HG03175 (cell line): Measurements from ENCODE around the gene WDPCP.
A peak's percentile ranks its signal among the peaks of the same experiment; 100 is the strongest.
"Not testable (repeated sequence)": the region's sequence is repeated elsewhere in the genome, so short reads cannot be mapped to it uniquely, and the experiment has no call there.

ENCODE experiments used
- ATAC-seq: cut with Tn5 transposase; IDR thresholded peaks from one replicate; pipeline ENCODE4 v1.9.1; 2021; ENCODE audit warnings: mild to moderate bottlenecking, moderate library complexity; ENCODE audit not compliant: unreplicated experiment

The WDPCP gene

DNA sequence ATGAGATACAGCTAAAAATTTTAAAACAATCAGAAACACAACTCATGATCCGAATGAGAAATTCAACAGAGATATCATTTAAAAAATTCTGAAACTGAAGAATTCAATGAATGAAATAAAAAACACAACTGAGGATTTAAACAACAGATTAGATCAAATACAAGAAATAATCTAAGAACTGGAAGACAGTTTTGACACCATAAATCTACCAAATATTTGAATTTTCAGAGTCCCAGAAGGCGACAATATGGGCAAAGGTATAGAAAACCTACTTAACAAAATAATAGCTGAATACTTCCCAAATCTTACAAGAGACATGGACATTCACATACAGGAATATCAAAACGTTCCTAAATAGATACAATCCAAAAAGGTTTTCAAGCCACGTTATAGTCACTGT lies 315.7 kb downstream of the WDPCP start:
- ATAC-seq: no peak

DNA sequence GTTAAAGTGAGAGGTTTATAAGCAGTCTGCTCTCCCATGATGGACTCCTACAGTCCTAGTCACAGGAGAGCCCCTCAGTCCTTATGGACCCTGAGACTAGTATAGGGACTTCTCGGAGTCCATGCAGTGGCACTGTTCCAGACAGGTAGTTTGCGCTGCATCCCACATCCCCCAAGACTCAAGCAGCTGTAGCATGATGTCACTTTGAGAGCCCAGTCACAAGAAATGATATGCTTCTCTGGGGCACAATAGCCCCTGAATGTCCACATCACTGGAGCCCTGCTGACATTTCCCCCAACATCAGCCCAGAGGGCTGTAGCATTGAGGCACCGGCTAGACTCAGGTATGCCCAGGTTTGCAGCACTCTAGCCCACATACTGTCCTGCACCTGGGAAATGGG lies 317.6 kb downstream of the WDPCP start:
- ATAC-seq: no peak

DNA sequence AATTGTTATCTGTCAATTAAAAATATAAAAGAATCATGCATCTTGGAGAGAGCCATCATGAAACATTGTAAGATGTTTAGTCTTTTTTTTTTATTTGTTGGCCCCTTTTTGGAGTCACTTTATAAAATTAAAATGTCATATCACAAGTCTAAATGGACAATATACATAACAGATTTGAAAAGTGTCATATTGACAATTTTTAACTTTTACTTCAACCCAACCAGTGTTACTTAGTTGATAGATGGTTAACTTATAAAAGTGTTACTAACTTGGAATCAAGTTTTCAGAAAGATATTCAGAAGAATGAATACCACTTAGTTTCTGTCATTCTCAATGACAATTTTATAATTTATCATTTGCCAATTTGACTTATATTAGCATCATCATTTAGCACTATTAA lies 319.3 kb downstream of the WDPCP start:
- no peak for ATAC-seq

DNA sequence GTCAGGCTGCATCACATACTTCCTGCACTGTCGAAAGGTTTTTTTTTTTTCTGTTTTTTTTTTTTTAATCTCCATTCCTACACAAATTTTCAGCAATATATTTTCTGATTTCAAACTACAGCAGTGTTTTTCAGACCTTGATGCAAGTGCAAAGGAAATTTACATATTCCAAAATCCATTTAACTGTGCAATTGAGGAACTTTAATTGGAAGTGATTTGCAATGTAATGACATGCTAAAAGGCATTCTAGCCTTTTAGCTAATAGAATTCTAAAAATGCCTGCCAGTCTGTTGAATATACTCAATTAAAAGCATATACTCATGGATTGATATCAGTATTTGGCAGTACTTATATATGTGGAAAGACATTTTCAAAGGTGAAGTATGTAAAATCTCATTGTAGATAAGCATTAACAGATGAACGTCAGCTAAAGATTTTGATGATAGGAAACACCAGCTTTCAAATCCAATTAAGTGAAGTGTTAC lies 327.1 kb downstream of the WDPCP start:
- no peak for ATAC-seq

DNA sequence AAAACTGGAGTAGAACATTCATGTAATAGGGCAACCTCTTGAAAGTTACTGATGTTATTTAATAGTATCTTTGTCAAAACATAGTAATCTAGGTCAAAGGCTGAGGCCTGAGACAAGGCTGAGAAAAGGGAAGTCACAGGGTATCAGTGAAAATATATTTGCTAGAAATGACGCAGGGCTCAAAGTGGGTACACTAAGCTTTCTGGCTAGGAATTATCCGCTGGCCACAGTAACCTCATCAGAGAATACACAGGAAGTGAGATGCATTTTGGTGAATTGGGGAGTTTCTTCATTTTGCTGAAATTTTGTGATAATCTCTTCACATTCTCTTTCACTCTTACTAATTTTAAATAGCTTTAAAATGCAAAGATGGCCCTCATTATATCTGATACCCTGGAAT lies 330.8 kb downstream of the WDPCP start:
- no peak for ATAC-seq

DNA sequence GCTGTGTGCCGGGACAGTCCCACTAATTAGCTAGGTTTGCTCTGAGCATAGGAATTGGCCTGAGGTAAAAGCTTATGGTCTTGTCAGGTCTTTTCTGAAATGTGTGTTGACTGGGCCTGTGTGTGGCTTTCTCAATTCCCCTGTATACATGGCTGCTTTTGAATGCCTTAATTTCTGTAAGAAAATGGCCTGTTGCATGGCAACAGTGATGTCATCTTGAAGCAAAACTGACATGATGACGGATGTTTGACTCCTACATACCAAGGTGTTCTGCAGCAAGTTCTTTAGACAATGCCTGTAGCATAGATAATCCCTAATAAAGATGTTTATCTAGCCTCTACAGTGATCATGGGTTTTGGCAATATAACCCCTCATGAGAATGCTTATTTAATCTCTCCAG lies 339.1 kb downstream of the WDPCP start:
- ATAC-seq: no peak

DNA sequence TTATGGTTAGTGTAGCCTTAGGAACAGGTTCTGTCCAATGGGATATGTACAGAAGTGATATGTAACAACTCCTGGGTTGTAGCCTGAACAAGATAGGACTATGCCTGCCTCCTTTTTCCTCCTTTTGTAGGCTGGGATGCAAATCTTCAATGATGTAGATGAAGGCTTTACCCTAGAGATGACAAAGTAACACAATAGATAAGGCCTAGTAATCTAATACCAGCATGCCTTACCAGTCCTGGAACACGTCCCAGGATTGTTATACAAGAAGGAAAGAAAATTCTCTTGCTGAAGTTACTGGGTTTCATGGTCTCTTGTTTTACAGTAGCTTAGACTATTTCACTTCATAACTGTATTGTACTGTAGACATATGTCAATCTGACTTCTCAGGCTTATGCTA lies 345.5 kb downstream of the WDPCP start:
- ATAC-seq: no peak

DNA sequence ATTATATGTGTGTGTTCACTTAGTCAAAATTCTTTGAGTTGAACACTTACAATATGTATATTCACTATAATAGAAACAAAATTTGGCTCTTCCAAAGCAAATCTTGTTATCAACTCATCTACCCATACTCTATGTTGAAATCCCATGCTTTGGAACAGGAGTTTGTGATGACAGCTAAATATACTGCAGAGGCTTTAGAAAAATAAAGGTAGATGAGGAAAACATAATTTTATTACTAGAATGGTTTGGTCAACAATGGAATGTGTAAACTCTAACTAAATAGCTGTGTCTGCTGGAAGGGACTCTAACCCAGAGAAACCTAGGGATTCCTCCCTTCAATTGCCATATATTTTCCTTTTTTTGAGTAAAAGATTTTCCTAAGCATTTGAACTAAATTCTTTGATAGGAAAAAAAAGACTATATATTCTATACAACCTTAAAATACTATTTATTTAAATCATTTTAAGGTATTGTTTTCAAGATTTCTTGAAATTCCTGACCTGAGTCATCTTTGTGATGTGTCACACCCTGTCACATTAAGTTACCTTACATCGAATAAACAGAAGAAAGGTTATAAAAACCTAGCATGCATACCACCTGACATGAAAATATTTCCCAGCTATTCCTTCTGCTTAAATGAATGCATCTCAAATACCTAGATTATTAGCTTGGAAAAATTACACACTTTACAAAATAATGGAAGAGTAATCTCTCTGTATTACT lies 362.2 kb downstream of the WDPCP start:
- no peak for ATAC-seq

DNA sequence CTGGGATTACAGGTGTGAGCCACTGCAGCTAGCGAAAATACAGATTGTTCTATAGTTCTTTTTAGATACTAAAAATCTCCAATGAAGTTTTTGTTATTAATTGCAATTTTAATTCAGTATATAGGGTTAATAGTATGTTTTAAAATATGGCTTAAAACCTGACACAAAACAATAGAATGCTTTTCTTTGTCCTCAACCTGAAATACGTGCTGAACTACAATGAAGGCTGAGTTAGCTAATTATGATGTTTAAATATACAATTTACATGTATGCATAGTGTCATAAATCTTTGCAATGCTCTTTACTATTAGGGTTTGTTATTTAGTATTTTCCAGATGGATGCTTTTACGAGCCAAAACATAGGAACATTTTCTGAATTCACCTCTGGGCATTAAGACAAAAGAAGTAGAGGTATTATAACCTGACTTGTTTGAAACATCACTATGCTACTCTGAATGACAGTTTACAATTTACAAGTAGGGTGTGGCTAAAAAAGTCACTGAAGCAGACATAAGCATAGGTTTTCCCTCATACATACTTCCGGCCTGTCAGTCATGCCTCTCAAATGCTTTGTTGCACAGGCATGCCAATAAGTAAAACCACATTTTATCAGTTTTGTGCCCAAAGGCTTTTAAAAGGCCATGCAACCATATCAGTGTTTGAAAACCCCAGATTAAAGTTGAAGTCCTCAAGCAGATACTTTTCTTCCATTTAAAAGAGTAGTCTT lies 369.3 kb downstream of the WDPCP start:
- ATAC-seq: no peak

DNA sequence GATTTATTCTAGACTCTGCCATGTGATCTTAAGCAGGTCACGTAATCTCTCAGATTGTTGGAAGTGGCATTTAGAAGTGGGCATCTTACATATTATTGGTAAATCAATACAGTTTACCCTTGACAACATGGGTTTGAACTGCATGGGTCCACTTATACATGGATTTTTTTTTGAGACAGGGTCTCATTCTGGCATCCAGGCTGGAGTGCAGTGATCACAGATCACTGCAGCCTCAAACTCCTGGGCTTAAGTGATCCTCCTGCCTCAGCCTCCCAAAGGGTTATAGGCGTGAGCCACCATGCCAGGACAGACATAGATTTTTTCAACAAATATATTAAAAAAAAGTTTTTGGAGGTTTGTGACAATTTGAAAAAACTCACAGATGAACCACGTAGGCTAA lies 393.0 kb downstream of the WDPCP start:
- ATAC-seq: no peak

DNA sequence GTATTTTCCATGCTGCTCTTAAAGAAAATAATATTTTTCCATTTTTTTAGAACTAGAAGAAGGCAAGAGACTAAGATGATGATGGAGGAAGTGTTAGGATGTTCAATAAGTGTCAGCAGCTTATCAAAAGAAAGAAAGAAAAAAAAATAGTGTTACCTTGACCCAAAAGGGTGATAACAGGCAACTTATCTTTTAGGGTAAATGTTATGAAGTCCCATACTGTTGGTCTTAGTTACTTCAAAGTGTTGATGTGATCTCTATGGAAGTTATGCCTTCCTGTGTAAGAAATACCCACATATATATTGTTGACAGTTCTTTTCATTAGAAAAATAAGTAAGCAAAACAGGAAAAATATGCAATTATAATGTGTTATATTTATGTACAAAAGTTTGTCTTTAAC lies 394.1 kb downstream of the WDPCP start:
- ATAC-seq: no peak

DNA sequence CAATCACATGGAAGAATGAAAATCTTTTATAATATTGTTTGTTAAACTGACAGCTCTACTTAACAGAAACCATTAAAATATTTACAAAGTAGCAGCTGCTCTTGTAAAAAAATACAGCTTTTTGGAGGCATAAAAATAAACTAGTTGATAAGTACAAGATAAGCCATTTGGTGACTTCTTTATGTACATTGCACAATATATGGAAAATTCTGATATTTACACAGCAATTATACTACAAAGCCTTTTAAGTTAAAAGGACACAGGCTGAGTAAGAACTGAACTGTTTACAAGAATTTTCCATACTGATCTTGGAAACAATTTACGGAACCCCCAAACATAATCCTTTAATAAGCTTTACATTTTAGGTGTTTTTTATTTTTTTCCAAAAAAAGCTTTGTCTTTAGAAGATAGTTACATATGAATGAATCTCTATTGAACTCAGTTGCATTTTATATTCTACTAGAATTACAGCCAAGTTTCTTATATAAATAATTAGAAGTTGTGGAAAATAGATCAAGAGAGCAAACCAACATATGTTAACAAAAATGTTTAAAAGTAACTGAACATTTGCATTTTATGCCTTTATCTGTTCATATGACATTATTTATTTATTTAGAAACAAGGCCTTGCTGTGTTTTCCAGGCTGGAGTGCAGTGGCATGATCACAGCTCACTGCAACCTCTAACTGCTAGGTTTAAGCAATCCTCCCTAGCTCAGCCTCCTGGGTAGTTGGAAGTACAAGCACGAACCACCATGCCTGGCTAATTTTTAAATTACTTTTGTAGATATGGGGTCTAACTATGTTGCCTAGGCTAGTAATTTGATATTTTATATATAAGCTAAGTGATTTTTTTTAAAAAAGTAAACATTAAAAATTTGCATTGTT lies 395.1 kb downstream of the WDPCP start:
- no peak for ATAC-seq

DNA sequence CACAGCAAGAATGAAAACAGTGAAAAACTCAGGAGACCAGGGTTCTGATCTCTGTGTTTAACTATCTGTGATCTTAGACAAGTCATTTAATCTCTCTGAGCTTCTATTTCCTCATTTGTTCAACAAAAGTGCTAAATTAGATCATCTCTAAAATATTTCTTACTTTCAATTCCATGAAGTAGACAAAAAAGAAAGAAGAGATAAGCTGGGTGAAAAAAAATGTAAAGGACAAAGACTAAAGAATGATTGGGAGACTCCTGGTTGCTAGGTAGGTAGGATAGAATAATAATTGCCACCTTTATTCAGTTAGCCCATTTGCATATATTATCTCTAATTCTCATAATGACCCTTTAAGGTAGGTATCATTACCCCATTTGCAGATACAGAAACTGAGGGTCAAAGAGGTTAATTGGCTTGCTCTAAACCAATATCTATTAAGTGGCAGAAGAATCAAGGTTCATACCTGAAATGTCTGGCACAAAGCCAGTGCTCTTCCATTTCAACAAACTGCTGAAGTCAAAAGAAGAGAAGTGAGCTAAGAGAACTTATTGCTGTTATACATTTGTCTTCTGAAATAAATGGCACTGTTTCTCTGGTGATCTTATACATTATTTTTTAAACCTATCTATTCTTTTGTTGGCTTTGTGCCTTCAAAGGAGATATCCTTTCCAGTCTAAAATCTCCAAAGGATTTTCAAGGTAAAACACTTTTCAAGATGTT lies 395.9 kb downstream of the WDPCP start:
- ATAC-seq: no peak

DNA sequence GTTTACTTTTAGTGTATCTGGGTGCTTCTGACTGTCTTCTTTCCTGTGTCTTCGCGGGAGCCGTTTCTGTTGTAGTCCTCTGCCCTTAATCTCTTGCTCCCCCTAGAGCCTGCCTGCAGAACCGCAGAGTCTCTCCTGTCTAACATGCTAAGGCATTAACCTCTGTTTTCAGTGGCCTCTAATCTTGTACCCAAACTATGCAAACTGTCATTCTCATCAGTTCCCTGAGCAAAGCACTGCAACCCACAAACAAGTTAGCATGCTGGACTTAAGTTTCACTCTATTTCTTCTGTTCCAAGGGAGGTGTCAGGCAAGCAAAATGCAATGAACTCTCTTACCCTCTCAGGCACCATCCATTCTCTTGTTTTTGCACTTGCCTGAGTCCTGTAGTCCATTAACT lies 399.3 kb downstream of the WDPCP start:
- peak; percentile 78 for ATAC-seq

DNA sequence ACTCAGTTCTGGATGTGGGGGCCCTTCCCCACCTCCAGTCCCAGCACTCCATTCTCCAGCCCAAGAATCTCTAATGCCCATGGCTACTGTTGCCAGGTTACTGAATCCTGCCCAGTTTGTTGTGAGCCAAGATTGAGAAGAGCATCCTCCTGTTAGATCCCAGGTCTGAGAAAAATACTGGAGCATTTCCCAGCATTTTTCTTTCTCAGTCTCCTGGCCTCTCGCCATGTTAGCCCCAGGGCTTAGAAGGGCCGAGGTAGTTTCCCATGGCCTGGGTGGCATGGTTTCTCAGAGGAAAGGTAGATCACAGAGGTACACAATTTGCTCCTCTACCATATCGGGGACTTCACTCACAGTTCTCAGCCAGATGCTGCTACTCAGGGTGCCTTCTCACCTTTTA lies 401.9 kb downstream of the WDPCP start:
- ATAC-seq: no peak

DNA sequence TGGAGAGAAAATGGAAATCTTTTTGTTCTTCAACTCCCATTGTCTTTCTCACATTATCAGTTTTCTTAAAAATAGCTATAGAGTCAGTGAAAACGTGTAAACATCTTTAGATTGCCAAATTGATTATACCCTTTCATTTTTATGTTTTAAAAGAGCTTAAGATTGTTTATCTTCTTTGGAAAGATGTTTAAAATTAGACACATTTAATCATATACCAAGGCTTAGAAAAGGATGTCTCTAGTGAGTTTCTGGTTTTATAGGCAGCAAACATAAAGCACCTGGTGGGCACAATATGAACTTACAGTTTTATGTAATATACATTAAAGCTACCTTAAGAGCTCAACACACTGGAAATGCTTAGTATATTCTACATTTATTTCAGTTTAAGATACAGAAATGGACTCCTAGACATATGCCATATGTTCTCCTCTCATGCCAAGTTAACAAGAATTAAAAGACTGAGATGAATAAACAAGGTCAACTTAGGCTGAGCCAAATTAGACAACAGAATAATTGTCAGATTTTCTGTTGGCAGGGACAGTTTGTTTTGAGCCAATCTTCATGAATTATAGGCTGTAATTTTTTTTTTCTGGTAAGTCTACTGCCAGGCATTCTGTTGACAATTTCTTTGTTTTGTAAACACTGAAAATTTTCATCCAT lies 425.0 kb downstream of the WDPCP start:
- ATAC-seq: no peak

DNA sequence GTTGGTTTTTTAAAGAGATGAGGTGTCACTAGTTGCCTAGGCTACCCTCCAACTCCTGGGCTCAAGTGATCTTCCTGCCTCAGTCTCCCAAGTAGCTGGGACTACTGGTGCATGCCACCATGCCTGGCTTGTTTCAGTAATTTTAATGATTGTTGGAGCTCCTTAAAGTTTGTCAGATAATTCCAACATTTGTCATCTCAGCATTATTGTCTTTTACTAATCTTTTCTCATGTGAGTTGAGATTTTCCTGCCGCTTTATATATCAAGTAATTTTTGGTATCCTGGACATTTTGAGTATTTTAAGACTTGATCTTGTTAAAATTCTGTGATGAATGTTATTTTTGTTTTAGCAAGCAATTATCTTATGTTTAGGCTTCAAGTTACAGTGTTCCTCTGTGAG lies 429.0 kb downstream of the WDPCP start:
- no peak for ATAC-seq

DNA sequence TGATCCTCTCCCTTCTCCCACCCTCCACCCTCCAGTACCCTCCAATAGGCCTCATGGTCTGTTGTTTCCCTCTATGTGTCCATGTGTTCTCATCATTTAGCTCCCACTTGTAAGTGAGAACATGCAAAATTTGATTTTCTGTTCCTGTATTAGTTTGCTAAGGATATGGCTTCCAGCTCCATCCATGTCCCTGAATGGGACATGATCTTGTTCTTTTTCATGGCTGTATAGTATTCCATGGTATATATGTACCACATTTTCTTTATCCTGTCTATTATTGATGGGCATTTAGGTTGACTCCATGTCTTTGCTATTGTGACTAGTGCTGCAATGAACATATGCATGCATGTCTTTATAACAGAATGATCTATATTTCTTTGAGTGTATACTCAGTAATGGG lies 451.6 kb downstream of the WDPCP start:
- ATAC-seq: not testable (repeated sequence)

DNA sequence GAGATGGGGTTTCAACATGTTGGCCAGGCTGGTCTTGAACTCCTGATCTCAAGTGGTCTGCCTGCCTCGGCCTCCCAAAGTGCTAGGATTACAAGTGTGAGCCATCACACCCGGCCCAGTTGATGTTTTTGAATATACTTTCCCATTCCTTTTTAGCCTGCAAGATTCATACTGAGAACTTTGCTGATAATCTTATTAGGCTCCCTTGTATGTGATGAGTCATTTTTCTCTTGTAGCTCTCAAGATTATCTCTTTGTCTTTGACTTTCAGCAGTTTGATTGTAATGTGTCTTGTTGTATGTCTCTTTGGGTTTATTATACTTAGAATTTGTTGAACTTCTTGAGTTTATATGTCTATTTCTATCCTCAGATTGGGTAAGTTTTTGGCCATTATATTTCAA lies 456.3 kb downstream of the WDPCP start:
- ATAC-seq: no peak

DNA sequence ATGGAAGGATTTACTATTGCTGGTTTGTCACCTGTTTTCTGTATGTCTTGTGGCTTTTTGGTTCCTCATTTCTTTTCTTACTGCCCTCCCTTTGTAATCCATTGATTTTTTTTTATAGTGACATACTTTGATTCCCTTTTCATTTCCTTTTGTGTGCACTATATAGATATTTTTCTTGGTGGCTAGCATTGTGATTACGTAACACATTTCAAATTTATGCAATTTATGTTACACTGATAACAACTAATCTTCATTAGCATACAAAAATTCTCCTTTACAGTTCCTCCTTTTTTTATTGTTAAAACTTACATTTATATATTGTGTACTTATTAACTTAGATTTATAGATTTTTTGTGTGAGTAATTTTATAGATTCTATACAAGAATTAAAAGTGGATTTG lies 457.1 kb downstream of the WDPCP start:
- no peak for ATAC-seq
